Measurements from ENCODE around the gene UTP3.
"Not testable (repeated sequence)": the region's sequence is repeated elsewhere in the genome, so short reads cannot be mapped to it uniquely, and the experiment has no call there.

Gene UTP3

GRCh38 chr4:70658418-70658817 is 29.9 kb upstream of the UTP3 start:
- no peak overlapping the region for H3K4me3 ChIP-seq (replicated peaks; ENCODE audit: low read depth, low read length)
- DNase-seq (ENCODE audit: extremely low read depth, low read depth), result no peak
- no peak for TF ChIP-seq CTCF (IDR thresholded peaks at IDR 0.05; ENCODE audit: low read depth, low read length, missing control alignments)

- no peak for DNase-seq (ENCODE audit: extremely low read depth, low read depth)
- H3K4me3 ChIP-seq (replicated peaks; ENCODE audit: low read depth, low read length), result no peak overlapping the region
- TF ChIP-seq CTCF (IDR thresholded peaks at IDR 0.05; ENCODE audit: low read depth, low read length, missing control alignments), result no peak
Measured at GRCh38 chr4:70660106-70660505, 28.2 kb upstream of the UTP3 start.

GRCh38 chr4:70661309-70661922 is 26.9 kb upstream of the UTP3 start:
- H3K4me3 ChIP-seq (replicated peaks; ENCODE audit: low read depth, low read length); DNase-seq (ENCODE audit: extremely low read depth, low read depth): not testable (repeated sequence)

- no peak for TF ChIP-seq CTCF (IDR thresholded peaks at IDR 0.05; ENCODE audit: low read depth, low read length, missing control alignments)
- no peak within 1 kb of the TSS for H3K4me3 ChIP-seq (replicated peaks; ENCODE audit: low read depth, low read length)
- no peak for DNase-seq (ENCODE audit: extremely low read depth, low read depth)
Measured at GRCh38 chr4:70666369-70666768, 22.0 kb upstream of the UTP3 start, which contains the start of gene JCHAIN. Gene JCHAIN (minus strand): TSS chr4:70666508. CDS start chr4:70666490, 18 bp downstream.

GRCh38 chr4:70667740-70668535 is 20.4 kb upstream of the UTP3 start:
- TF ChIP-seq CTCF (IDR thresholded peaks at IDR 0.05; ENCODE audit: low read depth, low read length, missing control alignments), result no peak

GRCh38 chr4:70670332-70671014 is 17.9 kb upstream of the UTP3 start:
- no peak for TF ChIP-seq CTCF (IDR thresholded peaks at IDR 0.05; ENCODE audit: low read depth, low read length, missing control alignments)
- no peak overlapping the region for H3K4me3 ChIP-seq (replicated peaks; ENCODE audit: low read depth, low read length)
- DNase-seq (ENCODE audit: extremely low read depth, low read depth), result no peak

More at GRCh38 chr4:70667740-70668535, 20.4 kb upstream of the UTP3 start:
- no peak overlapping the region for H3K4me3 ChIP-seq (replicated peaks; ENCODE audit: low read depth, low read length)
- DNase-seq (ENCODE audit: extremely low read depth, low read depth), result no peak

- DNase-seq (ENCODE audit: extremely low read depth, low read depth), result no peak
- no peak for TF ChIP-seq CTCF (IDR thresholded peaks at IDR 0.05; ENCODE audit: low read depth, low read length, missing control alignments)
- no peak overlapping the region for H3K4me3 ChIP-seq (replicated peaks; ENCODE audit: low read depth, low read length)
Measured at GRCh38 chr4:70671091-70671490, 17.2 kb upstream of the UTP3 start.
